Activated CD4-positive, alpha-beta T cell treated with anti-CD3 and anti-CD28 coated beads, Interleukin-2, amount 50 U/mL, for 16 hours (primary cell): Measurements from ENCODE around the gene TBX15.

Experiments used
- DNase-seq: peaks from one replicate; pipeline ENCODE4 v3.0.0-alpha.2; 2020

Gene TBX15

GRCh38 chr1:118988186-118989005 is at the start of gene TBX15:
Gene TBX15, minus strand, starts transcription at chr1:118988343. Its CDS starts 548 bp downstream, at chr1:118987795.
- no peak for DNase-seq

- DNase-seq: no peak
Observed at GRCh38 chr1:119034359-119034758, 46.2 kb upstream of the TBX15 start.

GRCh38 chr1:119032986-119033385 is 44.8 kb upstream of the TBX15 start:
- DNase-seq: no peak

DNA sequence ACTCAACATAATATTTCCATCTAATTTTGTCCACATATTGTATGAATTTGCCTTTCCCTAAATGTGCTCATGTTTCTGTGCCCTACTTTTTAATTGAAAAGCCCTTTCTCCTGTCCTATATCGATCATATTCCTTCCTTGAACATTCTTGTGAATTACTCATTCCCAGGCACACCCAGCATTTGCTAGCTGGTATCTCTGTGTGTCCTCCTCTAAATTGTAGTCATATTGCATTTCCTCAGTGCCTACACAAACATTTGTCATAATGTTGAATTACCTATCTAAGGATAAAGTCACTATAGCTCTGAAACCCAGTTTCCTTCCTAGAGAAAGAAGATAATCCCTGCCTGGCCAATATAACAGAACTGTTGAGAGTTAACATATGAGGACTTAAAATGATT is 39.6 kb upstream of the TBX15 start:
- DNase-seq: no peak

DNA sequence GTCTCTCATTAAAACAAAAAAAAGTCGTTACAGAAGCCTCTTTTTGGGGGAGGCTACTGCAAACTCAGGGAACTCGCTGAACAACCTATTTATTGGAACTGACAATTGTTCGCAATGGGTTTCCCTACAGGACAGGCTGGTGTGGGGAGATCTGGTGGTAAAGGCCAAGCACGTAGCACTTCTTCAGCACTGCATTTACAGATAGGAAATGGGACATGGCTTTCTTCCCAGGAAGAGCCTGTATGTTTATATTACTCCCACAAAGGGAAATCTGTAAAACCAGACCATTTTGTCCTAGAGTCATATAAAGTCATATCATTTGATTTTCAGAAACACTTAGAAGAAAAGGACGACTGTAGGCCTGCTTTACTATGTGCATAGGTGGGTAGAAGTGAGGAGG is 38.8 kb upstream of the TBX15 start:
- DNase-seq: no peak

- DNase-seq: no peak
Observed at GRCh38 chr1:119015547-119015946, 27.4 kb upstream of the TBX15 start.

DNA sequence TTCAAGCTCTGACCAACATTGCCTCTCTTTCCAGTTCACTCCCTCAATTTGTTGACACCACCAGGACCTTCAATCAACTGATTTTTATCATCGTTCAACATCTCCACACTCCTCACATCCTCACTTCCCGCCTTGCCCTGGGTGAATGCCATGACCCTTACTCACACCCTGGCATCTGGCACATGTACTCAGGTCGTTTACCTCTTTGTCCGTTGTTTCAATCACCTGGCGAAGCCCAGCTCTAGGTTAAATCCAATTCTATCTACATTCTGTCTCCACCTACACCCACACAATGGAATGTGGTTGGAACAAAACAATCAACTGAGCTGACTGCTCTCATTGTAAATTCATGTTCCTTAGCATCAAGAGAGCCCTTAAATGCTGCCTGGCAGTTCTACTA is 24.2 kb upstream of the TBX15 start:
- no peak for DNase-seq

DNA sequence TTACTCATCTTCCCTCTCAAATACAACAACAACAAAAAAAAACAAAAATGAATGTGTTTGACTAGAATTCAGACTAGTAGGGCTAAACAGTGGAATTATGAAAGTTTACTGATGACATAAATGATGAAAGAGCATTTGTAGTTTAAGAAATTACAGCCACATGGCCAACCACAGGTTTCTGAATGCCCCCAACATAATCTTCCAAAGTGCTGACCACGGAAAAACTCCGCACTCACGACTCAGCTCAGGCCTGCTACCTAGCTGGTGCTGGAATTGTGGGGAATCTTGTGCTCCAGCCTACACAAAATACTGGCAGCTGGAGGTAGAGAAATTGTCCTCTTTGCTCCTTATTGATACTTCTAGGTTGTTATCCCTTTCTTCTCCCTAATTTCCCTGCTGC is 23.6 kb upstream of the TBX15 start:
- DNase-seq: no peak

- DNase-seq: no peak
Observed at GRCh38 chr1:119011116-119011515, 23.0 kb upstream of the TBX15 start.

- DNase-seq: no peak
Observed at GRCh38 chr1:119010201-119010600, 22.1 kb upstream of the TBX15 start.

DNA sequence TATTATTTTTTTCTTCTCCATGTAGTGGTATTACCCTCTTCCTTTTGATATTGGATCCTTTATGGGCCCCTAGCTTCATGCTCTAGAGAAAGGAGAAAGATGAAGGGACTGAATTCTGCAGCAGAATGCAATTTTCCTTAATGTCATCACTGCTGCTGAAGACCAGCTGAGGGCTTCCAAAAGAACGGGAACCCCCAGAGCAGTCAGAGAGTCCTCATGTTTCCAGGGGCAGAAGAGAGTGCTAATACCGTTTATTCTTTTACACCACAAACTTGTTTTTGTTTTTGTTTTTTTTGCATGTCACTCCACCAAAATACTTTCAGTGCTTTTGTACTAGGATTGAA is 21.1 kb upstream of the TBX15 start:
- DNase-seq: no peak

GRCh38 chr1:119008483-119009311 is 20.6 kb upstream of the TBX15 start:
- peak; percentile 50 for DNase-seq

DNA sequence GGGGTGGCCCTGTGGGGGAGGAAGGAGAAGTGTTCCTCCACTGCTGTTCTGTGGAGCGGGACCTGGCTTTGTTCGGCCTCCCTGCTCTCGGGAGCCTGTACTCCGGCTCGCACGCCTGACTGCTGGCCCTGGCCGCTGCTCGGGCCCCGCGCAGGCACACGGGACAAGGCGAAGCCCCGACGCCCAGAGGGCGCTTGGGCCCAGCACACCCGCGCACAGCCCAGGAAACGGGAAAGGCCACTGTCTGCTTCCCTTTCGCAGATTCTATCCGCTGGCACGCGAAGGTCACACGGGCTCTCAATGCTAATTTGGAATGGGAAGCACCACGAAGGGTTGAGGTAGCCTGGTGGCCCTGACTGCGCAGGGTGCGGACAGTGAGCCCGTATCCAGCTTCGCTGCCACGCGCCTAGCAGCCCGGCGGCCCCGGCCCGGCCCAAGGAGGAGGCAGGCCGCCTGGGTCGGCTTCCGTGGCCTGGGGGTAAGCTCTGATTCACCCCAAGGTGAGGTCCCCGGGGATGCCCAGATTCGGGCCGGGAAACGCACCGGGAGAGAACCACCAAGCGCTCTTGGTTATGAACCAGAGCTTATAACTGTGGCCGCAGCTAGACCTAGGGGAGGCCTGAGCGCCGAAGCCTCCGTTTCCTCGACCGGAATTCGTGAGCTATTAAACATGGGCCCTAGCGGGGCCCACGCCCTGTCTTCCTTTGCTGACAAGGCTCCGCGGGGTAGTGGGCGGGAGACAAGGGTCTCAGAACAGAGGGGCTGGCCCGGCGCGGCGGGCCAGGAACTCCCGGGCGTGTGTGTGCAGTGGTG is 19.7 kb upstream of the TBX15 start:
- no peak for DNase-seq

DNA sequence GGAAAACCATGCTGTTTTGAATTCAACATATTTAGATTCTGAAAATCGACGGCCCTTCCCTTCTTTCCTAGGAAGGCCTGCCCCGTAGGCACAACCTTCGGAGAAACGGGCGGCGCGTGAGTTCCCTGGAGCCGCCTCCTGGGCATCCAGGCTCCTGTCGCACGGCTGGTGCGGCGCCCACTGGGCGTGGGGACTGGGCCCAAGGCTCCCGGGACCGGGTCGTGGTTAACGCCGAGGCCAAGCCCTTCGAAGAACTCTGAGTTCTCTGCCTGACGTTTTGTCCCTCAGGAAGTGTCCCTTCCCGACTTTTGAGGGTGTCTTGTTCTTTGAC is 19.2 kb upstream of the TBX15 start:
- no peak for DNase-seq

- no peak for DNase-seq
Observed at GRCh38 chr1:119006406-119007279, 18.5 kb upstream of the TBX15 start.

GRCh38 chr1:119005724-119006405 is 17.7 kb upstream of the TBX15 start:
- DNase-seq: no peak

DNA sequence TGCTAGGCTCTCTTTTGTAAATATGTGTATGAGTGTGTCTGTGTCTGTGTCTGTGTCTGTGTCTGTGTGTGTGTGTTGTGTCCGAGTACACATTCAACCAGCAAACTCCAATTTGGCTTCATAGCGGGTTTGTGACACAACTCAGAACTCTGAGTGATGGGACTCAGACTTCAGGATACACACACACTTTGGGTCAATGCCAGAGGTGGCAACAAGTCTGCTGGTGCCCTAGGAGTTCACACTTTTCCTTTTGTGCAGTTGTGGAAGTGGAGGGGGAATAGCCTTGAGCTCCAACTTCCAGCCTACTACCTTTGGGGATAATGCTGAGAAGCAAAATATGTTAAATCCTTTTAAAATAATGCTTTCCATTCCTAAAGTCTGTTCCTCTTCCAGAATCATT is 16.6 kb upstream of the TBX15 start:
- no peak for DNase-seq

- DNase-seq: no peak
Observed at GRCh38 chr1:119004129-119004527, 16.0 kb upstream of the TBX15 start.

- DNase-seq: no peak
Observed at GRCh38 chr1:119003413-119004128, 15.4 kb upstream of the TBX15 start.

GRCh38 chr1:119002028-119002686 is 14.0 kb upstream of the TBX15 start:
- DNase-seq: no peak
